ENCODE measurements around the gene CFAP119. TPM values are rescaled to one million over a fixed set of nuclear protein-coding genes. Genes with fewer than 3 reads are reported as not detected.

Gene CFAP119
- total and polyA plus RNA-seq, 9 of the 15 experiments (the other 6 are each of a cell fraction or from before 2014, with no cell fraction given): 5.5 to 33.7 (median 9.6) TPM

GRCh38 chr16:30775392-30776188 lies 13.7 kb upstream of the CFAP119 start (continued):
- no peak for TF ChIP-seq NR0B1 (IDR thresholded peaks at IDR 0.05; ENCODE audit: partially characterized antibody)
- peak; percentile 98 for TF ChIP-seq POLR2AphosphoS2 (IDR thresholded peaks at IDR 0.05; ENCODE audit: low read length)
- TF ChIP-seq, protein P1, sequence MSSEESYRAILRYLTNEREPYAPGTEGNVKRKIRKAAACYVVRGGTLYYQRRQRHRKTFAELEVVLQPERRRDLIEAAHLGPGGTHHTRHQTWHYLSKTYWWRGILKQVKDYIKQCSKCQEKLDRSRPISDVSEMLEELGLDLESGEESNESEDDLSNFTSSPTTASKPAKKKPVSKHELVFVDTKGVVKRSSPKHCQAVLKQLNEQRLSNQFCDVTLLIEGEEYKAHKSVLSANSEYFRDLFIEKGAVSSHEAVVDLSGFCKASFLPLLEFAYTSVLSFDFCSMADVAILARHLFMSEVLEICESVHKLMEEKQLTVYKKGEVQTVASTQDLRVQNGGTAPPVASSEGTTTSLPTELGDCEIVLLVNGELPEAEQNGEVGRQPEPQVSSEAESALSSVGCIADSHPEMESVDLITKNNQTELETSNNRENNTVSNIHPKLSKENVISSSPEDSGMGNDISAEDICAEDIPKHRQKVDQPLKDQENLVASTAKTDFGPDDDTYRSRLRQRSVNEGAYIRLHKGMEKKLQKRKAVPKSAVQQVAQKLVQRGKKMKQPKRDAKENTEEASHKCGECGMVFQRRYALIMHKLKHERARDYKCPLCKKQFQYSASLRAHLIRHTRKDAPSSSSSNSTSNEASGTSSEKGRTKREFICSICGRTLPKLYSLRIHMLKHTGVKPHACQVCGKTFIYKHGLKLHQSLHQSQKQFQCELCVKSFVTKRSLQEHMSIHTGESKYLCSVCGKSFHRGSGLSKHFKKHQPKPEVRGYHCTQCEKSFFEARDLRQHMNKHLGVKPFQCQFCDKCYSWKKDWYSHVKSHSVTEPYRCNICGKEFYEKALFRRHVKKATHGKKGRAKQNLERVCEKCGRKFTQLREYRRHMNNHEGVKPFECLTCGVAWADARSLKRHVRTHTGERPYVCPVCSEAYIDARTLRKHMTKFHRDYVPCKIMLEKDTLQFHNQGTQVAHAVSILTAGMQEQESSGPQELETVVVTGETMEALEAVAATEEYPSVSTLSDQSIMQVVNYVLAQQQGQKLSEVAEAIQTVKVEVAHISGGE (CRISPR knock-in tag; IDR thresholded peaks at IDR 0.05): peak in 2 of 3 experiments; percentile 24 to 89; a peak in 3 of 6 replicates
- TF ChIP-seq, protein P2, sequence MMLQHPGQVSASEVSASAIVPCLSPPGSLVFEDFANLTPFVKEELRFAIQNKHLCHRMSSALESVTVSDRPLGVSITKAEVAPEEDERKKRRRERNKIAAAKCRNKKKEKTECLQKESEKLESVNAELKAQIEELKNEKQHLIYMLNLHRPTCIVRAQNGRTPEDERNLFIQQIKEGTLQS (IDR thresholded peaks at IDR 0.05): peak; percentile 93
- TF ChIP-seq, protein P2 (CRISPR knock-in tag; conservative IDR thresholded peaks at IDR 0.05): peak; percentile 69; the same call in 1 of the 2 replicates
- no peak for TF ChIP-seq CBFB (CRISPR knock-in tag; IDR thresholded peaks at IDR 0.05)
- TF ChIP-seq SMARCA4 (IDR thresholded peaks at IDR 0.05): no peak
- TF ChIP-seq SAFB (IDR thresholded peaks at IDR 0.05; ENCODE audit: borderline replicate concordance, low read depth, low read length): no peak
- TF ChIP-seq SREBF1 (IDR thresholded peaks at IDR 0.05; ENCODE audit: borderline replicate concordance, low read depth, low read length): no peak
- no peak for TF ChIP-seq ZC3H8 (IDR thresholded peaks at IDR 0.05)
- no peak for TF ChIP-seq ADNP (tag; IDR thresholded peaks at IDR 0.05)
- no peak for TF ChIP-seq EZH2 (IDR thresholded peaks at IDR 0.05; ENCODE audit: borderline replicate concordance, low read depth, low read length)
- TF ChIP-seq, protein P3, sequence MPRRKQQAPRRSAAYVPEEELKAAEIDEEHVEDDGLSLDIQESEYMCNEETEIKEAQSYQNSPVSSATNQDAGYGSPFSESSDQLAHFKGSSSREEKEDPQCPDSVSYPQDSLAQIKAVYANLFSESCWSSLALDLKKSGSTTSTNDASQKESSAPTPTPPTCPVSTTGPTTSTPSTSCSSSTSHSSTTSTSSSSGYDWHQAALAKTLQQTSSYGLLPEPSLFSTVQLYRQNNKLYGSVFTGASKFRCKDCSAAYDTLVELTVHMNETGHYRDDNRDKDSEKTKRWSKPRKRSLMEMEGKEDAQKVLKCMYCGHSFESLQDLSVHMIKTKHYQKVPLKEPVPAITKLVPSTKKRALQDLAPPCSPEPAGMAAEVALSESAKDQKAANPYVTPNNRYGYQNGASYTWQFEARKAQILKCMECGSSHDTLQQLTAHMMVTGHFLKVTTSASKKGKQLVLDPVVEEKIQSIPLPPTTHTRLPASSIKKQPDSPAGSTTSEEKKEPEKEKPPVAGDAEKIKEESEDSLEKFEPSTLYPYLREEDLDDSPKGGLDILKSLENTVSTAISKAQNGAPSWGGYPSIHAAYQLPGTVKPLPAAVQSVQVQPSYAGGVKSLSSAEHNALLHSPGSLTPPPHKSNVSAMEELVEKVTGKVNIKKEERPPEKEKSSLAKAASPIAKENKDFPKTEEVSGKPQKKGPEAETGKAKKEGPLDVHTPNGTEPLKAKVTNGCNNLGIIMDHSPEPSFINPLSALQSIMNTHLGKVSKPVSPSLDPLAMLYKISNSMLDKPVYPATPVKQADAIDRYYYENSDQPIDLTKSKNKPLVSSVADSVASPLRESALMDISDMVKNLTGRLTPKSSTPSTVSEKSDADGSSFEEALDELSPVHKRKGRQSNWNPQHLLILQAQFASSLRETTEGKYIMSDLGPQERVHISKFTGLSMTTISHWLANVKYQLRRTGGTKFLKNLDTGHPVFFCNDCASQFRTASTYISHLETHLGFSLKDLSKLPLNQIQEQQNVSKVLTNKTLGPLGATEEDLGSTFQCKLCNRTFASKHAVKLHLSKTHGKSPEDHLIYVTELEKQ (CRISPR knock-in tag; IDR thresholded peaks at IDR 0.05): 0 out of 2 replicates have a peak, but pooled peaks have one; percentile 43
- TF ChIP-seq PURB (CRISPR knock-in tag; IDR thresholded peaks at IDR 0.05; ENCODE audit: low read depth): no peak
- TF ChIP-seq PRPF4 (IDR thresholded peaks at IDR 0.05; ENCODE audit: insufficient read depth, low read depth, low read length, poor library complexity, severe bottlenecking): peak; percentile 67
- TF ChIP-seq LEF1 (IDR thresholded peaks at IDR 0.05): peak; percentile 68
- no peak for TF ChIP-seq FOXA1 (IDR thresholded peaks at IDR 0.05; ENCODE audit: borderline replicate concordance)

Measured in K562 (cell line).